HG03108 (cell line): Measurements from ENCODE around the gene ARRDC4.

ENCODE experiments used
- ATAC-seq: cut with Tn5 transposase; IDR thresholded peaks from one replicate; pipeline ENCODE4 v1.9.1; 2021; ENCODE audit warnings: moderate library complexity; ENCODE audit not compliant: unreplicated experiment

Gene ARRDC4

DNA sequence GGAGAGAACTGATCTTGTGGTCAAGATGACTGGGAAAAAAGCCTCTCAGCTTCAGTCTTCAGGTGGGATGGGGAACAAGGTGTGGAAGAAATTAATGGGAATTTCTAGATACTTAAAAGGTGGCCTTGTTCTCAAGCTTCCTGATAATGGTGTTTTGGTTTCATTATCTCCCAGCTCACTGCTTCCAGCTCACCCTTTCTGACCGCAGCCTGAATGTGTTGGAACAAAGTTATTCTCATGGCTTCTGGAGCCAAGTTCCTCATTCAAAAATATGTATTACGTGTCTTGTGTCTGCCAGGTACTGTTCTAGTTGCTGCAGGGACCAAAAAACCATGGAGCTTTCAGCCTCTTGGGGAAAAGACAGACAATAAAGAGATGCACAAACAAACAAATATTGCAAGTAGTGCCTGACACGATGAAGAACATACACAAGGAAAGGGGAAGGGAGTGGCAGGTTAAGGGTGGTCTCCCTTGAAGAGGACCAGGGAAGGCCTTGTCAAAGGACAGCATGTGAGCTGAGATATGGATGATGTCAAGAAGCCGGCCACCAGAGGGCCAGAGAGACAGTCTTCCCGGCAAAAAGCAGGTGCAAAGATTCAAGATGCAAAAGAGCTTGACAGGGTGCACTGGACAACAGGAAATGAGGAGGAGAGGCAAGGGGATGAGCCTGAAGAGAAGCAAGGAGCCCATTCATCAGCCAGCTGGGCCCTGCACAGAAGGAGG, 35.5 kb downstream of the ARRDC4 start:
- ATAC-seq = no peak

DNA sequence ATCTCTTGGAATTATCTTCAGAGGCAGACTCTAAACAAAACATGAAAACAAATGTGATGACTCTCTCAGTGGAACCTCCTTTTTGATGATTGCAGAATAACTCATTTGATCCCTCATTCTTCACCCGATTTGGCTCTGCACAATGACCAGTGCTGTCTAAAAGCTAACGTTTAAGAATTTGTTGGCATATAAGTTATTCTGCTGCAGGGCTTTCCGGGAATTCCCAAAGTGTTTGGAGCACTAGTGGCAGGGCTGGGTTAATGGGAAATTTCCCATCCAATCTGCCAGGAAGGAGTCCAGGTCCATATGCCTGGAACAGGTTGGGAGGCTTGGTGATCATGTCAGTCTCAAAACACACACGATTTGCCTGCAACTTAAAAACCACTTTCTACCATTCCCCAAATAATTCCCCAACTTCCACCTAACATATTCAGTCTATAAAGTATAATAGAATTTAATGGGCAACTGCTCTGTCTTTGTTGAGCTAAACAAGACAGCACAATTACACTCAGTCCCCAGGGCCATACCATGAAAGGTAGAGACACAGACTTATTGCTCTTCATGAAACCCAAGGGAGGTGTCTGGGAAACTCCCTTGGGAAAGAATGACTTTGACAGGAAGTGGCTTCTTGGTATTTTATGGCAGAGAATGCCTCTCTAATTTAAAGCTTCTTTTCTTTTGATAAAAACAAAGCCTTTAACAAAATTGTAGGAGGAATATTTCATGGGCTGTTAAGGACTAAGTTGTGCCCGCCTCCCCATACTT, 38.0 kb downstream of the ARRDC4 start:
- no peak for ATAC-seq

DNA sequence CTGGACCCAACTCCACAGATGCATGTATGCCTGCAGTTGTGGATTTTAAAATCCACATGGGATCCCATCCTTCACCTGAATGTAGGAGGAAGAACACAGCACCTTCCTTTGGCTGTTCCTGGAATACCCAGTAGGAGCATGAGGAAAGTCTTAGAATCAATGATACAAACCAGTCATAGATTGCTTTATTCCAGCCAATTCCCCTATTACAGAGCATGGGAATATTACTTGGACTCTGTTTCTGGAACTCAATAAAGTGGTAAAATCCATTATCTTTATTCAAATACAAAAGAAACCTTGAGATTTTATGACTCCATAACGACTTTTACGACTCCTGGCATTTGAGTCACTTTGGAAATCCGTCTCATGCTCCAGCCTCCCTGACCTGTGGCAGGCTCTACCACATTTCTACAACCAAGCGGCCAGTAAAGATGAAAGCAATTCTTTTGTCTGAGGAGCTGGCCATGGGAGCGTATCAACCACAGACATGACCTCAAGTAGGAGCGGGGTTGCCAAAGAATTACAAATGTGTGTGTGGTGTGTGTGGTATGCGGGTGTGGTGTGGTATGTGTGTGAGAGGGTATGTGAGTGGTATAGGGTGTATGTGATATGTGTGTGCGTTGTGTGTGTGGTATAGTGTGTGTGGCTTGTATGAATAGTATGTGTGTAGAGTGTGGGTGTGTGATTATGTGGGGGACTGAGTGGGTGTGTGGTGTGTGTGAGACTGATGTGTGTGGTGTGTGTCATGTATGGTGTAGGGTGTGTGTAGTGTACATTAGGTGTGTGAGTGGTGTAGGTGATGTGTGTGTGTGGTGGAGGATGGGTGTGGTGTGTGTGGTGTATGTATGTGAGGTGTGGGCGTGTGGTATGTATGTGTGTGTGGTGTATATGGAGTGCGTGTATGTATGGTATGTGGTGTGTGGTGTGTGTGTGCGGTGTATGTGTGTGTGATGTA, 40.0 kb downstream of the ARRDC4 start:
- no peak for ATAC-seq

DNA sequence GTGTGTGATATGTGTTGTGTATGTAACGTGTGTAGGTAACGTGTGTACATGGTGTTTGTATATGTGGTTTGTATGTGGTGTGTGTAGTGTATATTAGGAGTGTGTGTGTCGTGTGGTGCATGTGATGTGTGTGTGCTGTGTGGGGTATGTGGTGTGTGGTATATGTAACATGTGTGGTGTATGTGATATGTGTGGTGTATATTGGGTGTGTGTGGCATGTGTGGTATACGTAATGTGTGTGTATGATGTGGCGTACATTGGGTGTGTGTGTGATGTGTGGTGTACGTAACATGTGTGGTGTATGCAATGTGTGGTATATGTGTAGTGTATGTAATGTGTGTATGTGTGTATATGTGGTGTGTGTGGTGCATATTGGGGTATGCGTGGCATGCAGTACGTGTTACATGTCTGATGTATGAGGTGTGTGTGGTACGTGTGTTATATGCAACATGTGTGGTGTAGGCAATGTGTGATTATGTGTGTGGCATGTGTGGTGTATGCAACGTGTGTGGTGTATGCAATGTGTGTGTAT, 41.2 kb downstream of the ARRDC4 start:
- ATAC-seq = no peak

DNA sequence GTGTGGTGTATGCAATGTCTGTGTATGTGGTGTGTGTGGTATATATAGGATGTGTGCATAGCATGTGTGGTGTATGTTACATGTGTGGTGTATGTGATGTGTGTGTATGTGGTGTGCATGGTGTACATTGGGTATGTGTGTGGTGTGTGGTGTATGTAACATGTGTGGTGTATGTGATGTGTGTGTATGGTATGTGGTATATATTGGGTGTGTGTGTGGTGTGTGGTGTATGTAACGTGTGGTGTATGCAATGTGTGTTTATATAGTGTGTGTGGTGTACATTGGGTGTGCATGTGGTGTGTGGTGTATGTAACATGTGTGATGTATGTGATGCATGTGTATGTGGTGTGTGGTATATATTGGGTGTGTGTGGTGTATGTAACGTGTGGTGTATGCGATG, 41.9 kb downstream of the ARRDC4 start:
- ATAC-seq = no peak

DNA sequence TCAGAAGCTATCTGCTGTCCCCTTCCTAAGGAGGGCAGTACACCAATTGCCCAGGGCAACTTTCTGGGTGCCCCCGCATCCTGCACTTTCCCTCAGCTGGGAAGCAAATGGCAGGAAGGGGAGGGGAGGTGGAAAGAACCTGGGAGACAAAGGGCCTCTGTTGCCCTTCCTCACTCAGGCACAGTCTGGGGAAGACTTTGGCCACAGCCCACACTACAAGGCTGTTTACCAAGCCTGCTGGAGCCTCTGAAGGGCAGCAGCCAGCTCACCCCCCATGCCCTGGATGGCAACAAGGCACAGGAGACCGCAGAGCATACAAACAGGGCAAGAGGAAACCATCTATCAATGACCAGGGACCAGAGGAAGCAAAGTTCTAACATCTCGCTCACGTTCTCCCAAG, 42.4 kb downstream of the ARRDC4 start:
- no peak for ATAC-seq

DNA sequence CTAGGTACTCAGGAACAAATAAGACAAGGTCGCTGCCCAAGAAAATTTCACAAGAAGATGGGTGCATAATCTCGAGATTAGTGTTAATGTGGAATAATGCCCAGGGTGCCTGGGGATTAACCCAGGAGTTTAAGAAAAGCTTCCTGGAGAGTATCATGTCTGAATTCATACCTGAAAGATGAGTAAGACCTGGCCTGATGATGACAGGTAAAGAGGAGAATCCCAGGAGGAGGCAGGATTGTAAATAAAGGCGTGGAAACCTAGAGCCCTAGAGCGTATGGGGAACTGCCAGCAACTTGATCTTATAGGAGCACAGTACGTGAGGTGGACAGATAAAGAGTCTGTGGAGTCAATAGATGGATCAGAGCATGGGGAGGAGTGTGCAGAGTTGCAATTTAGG, 43.0 kb downstream of the ARRDC4 start:
- ATAC-seq = no peak

DNA sequence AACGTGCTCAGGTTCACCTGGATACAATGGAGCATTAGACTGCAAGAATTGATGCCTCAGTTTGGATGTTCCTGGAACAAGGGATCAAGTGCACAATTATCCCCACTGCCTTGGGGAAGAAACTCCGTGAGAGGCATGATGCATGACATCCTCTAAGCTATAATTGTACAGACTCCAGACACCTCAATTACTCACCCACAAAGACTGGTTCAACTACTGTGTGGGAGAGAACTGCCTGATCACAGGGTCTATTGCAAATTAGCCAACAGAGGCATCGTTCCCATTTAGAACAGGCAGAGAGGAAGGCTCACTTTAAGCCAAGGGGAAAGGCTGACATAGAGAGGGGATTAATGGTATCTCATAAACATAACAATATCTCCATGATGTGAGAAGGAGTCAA, 43.5 kb downstream of the ARRDC4 start:
- ATAC-seq = no peak

DNA sequence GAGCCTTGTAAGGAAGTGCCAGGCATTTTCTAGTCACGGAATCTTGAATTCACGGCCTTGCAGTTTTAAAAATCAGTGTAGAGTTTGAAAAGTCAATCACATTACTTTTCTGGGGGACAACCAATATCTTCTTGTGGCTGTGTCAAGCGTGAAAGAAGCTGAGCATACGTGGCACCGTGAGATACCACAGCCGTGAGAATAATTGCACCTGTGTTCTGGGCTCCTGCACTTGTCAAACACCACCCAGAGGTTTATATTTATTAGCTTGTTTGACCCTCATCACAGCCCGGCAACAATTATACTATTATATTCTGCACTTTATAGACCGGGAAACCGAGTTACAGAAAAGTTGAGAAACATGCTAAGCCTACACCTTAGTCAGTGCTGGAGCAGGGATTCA, 45.2 kb downstream of the ARRDC4 start:
- no peak for ATAC-seq

DNA sequence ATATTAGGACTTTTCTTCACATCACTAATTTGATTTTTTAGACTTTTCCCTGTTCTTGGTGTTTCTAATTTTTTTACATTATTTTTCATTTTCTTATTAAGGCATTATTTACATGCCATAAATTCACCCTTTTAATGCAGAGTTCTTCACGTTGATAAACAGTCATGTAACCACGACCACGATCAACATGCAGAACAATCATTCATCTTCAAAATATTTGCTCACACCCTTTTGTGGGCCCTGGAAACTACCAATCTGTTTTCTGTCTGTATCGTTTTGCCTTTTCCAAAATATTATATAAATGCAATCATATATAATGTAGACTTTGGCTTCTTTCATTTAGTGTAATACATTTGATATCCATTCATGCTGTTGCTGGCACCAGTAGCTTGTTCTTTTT, 48.7 kb downstream of the ARRDC4 start:
- ATAC-seq = no peak

DNA sequence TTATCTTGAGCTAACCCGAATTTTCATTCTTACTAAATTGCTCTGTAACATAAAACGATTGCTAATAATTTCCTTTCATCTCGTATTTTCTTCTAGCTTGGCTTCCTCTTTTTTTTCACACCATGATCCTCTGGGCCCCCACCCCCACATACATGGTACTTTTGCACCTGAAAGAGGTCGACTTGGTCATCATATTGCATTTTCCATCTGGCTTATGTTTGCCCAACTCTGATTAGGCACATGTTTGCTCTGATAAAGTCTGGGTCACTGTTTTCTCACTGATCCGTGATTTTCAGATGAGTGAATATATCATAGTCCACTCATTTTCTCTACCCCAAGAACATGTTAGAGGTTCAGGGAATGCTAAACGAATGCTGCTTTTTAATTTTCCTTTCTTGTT, 49.5 kb downstream of the ARRDC4 start:
- no peak for ATAC-seq

DNA sequence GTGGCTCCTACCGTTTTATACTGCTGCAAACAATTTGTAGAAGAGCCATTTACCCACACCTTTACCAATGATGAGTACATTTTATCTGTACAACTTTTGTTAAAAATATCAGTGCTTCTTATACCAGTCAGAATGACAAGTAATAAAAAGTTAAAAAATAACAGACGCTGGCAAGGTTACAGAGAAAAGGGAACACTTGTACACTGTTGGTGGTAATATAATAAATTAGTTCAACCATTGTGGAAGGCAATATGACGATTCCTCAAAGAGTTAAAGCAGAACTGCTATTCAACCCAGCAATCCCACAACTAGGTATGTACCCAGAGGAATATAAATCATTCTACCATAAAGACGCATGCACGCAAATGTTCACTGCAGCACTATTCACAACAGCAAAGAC, 51.9 kb downstream of the ARRDC4 start:
- ATAC-seq = no peak

DNA sequence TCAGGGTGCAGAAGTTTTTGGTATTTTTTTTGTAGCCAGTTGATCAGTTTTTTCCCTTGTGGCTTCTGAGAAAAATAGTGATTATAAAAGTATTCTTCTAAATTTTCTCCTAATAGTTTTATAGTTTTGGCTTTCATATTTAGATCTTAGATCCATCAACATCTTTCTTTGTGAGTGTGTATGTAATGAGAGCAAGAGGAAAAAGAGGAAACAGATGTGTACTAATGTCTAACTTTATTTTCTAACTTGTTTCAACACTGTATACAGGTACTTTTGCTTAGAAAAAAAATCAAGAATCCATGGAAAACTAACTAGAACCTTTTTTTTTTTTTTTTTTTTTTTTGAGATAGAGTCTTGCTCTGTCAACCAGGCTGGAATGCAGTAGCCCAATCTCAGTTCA, 53.1 kb downstream of the ARRDC4 start:
- no peak for ATAC-seq

DNA sequence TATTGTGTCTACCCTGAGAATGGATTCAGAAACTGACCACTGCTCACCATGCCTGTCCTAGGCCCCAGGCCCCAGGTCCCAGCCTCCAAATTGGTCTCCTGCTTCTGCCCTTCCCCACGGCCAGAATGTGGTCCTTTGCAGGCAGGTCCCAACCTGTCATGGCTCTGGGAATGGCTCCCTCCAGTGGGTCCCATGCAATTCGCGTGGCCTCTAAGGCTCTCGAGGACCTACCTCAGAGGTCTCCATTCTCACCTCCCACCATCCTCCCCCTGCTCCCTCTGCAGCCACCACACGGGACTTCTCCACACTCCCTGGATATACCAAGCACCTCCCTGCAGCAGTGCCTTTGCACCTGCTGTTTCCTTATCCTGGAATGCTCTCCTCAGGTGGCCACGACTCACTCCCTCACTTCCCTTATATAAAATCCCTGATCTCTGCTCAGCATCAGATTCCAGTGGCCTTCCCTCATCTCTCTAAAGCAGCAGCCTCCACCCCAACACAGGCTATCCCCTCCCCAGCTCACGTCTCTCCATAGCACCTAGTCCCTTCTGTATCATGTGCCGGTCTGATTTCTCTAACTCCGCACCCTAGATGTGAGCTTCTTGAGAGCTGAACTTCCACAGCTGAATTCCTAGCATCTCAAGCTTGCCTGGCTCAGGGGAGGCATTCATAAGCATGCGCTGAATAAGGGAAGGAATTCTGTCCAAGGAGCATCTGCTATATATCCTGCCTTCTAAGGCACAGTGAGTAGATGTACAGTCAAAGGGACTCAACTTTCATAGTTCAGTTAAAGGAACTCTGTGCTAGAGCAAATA, 56.9 kb downstream of the ARRDC4 start:
- no peak for ATAC-seq

DNA sequence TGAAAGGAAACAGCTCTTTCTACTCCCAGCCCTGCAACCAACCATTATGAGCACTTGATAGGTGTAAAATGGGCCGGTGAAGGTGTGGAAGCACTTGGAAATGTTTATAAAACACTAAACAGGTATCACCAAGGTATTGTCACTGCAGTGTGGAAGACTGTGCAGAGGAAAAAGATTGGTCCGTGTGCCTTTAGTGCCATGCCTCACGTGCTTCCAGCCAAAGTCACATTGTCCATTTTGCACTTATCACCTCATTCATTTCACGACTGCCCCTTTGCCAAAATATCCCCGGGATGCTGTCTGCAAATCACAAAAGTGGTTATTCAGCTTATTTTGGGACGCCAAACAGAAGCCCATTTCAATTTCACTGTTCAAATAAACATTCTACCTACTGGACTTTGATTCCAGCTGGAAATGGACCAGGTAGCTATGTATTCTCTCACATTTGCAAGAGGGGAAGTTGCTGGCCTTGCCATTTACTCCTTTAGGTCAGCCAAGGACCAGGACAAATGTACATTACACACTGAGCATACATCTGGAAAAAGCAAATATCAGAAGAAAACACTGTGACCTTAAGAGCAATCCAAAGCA, 58.4 kb downstream of the ARRDC4 start:
- no peak for ATAC-seq
